ENCODE results near the gene TUT4. TPM values are rescaled to one million over a fixed set of nuclear protein-coding genes. Genes with fewer than 3 reads are reported as not detected.

TUT4 gene
- total RNA-seq, 1 experiment from 2014 or later: 71.2 TPM

GRCh38 chr1:52416811-52417210 is 136.1 kb downstream of the TUT4 start:
- H3K27me3 ChIP-seq (replicated peaks; ENCODE audit: insufficient read depth, low read depth, low read length, poor library complexity): no peaks in the 10 kb centered on the region
- H3K36me3 ChIP-seq (ENCODE audit: insufficient read depth, low read length, poor library complexity, severe bottlenecking): peaks cover 80% of the 10 kb centered on the region
- H3K4me1 ChIP-seq (ENCODE audit: insufficient read depth, low read length, poor library complexity, severe bottlenecking): no peaks in the 10 kb centered on the region
- ChIA-PET CTCF (no interaction called here), POLR2A (ENCODE audit: low non-redundant PET) (no interaction called here)
- TF ChIP-seq, protein P1, sequence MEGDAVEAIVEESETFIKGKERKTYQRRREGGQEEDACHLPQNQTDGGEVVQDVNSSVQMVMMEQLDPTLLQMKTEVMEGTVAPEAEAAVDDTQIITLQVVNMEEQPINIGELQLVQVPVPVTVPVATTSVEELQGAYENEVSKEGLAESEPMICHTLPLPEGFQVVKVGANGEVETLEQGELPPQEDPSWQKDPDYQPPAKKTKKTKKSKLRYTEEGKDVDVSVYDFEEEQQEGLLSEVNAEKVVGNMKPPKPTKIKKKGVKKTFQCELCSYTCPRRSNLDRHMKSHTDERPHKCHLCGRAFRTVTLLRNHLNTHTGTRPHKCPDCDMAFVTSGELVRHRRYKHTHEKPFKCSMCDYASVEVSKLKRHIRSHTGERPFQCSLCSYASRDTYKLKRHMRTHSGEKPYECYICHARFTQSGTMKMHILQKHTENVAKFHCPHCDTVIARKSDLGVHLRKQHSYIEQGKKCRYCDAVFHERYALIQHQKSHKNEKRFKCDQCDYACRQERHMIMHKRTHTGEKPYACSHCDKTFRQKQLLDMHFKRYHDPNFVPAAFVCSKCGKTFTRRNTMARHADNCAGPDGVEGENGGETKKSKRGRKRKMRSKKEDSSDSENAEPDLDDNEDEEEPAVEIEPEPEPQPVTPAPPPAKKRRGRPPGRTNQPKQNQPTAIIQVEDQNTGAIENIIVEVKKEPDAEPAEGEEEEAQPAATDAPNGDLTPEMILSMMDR (conservative IDR thresholded peaks at IDR 0.05; ENCODE audit: low read depth, low read length): no peak
- TF ChIP-seq EZH2 (IDR thresholded peaks at IDR 0.05; ENCODE audit: borderline replicate concordance, low read depth, low read length, poor library complexity, severe bottlenecking): no peak
- intact Hi-C loops (cut with micrococcal nuclease; ENCODE audit: unreplicated experiment): no loop called here
- no peak for DNase-seq (ENCODE audit: low spot score)
- H3K4me3 ChIP-seq (ENCODE audit: low read depth, low read length, poor library complexity, severe bottlenecking): no peak overlapping the region
- BruUV-seq (replicated peaks): no TSS peak
- H3K27ac ChIP-seq (ENCODE audit: low read depth, low read length, poor library complexity, severe bottlenecking): no peak overlapping the region
- H3K9me3 ChIP-seq (ENCODE audit: low read depth, low read length, poor library complexity, severe bottlenecking): no peaks in the 10 kb centered on the region

DNA sequence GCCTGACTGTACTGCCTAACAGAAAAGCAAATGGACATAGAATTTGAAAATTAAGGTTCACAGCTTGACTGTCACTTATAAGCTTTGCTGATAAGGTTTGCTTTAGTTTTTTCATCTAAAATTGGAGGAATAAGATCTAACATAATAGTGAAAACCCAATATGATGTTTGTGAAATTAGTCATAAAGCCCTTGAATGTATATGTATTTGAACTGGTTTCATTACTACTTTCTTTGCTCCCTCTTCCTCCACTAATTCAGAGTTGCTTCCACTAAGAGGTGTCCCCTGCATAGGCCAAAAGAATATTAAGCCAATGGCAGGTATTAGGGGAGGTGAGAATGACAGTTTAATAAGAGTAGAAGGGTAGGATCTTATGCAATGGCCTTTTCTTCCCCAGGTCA is 137.9 kb downstream of the TUT4 start:
- H3K27ac ChIP-seq (ENCODE audit: low read depth, low read length, poor library complexity, severe bottlenecking): no peak overlapping the region
- BruUV-seq (replicated peaks): no TSS peak
- H3K9me3 ChIP-seq (ENCODE audit: low read depth, low read length, poor library complexity, severe bottlenecking): no peaks in the 10 kb centered on the region
- ChIA-PET CTCF (no interaction called here), POLR2A (ENCODE audit: low non-redundant PET) (no interaction called here)
- no peaks in the 10 kb centered on the region for H3K27me3 ChIP-seq (replicated peaks; ENCODE audit: insufficient read depth, low read depth, low read length, poor library complexity)
- no peak overlapping the region for H3K4me3 ChIP-seq (ENCODE audit: low read depth, low read length, poor library complexity, severe bottlenecking)
- intact Hi-C loops (cut with micrococcal nuclease; ENCODE audit: unreplicated experiment): no loop called here
- DNase-seq (ENCODE audit: low spot score): no peak
- no peaks in the 10 kb centered on the region for H3K4me1 ChIP-seq (ENCODE audit: insufficient read depth, low read length, poor library complexity, severe bottlenecking)
- H3K36me3 ChIP-seq (ENCODE audit: insufficient read depth, low read length, poor library complexity, severe bottlenecking): peaks cover 79% of the 10 kb centered on the region
- TF ChIP-seq, protein P1 (conservative IDR thresholded peaks at IDR 0.05; ENCODE audit: low read depth, low read length): no peak
- TF ChIP-seq EZH2 (IDR thresholded peaks at IDR 0.05; ENCODE audit: borderline replicate concordance, low read depth, low read length, poor library complexity, severe bottlenecking): no peak

GRCh38 chr1:52413410-52413989 is 139.4 kb downstream of the TUT4 start:
- H3K9me3 ChIP-seq (ENCODE audit: low read depth, low read length, poor library complexity, severe bottlenecking): no peaks in the 10 kb centered on the region
- intact Hi-C loops (cut with micrococcal nuclease; ENCODE audit: unreplicated experiment): no loop called here
- DNase-seq (ENCODE audit: low spot score): no peak
- no peaks in the 10 kb centered on the region for H3K27me3 ChIP-seq (replicated peaks; ENCODE audit: insufficient read depth, low read depth, low read length, poor library complexity)
- BruUV-seq (replicated peaks): no TSS peak
- TF ChIP-seq, protein P1 (conservative IDR thresholded peaks at IDR 0.05; ENCODE audit: low read depth, low read length): no peak
- no peak for TF ChIP-seq EZH2 (IDR thresholded peaks at IDR 0.05; ENCODE audit: borderline replicate concordance, low read depth, low read length, poor library complexity, severe bottlenecking)
- H3K4me1 ChIP-seq (ENCODE audit: insufficient read depth, low read length, poor library complexity, severe bottlenecking): no peaks in the 10 kb centered on the region
- H3K36me3 ChIP-seq (ENCODE audit: insufficient read depth, low read length, poor library complexity, severe bottlenecking): peaks cover 88% of the 10 kb centered on the region
- H3K4me3 ChIP-seq (ENCODE audit: low read depth, low read length, poor library complexity, severe bottlenecking): no peak overlapping the region
- no peak overlapping the region for H3K27ac ChIP-seq (ENCODE audit: low read depth, low read length, poor library complexity, severe bottlenecking)
- ChIA-PET POLR2A (ENCODE audit: low non-redundant PET) (no interaction called here), CTCF (no interaction called here)
